ENCODE data around the gene MCM8. TPM values are rescaled to one million over a fixed set of nuclear protein-coding genes. Genes with fewer than 3 reads are reported as not detected.

Gene MCM8
- total RNA-seq, 1 experiment from 2014 or later, result 27.0 TPM

DNA sequence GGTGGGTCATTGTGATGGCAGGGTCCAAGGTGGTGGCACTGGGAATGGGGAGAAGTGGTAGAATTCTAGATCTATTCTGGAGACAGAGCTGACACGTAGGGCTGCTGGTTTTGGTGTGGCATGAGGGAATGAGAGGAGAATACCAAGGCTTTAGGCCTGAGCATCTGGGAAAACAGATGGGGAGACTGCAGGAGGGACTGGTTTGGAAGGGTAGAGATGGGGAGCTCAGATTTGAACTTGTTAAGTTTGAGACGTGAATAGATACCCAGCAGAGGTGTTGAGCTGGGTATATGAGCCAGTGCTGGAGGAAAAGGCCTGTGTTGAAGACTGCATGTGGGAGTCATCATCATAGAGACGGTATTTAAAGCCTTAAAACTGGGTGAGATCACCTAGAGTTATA is 17.7 kb upstream of the MCM8 start:
- no peak overlapping the region for H3K4me3 ChIP-seq (ENCODE audit: low read length)
- H3K9me3 ChIP-seq (ENCODE audit: low read length), result no peaks in the 10 kb centered on the region
- CTCF ChIA-PET, result interaction anchor here (0.9 kb wide), 1 partner anchor 403 kb away, joined by 3 read pairs; no protein-coding TSS in a partner anchor
- peaks cover 13% of the 10 kb centered on the region; the same call in 1 of the 2 replicates for H3K27me3 ChIP-seq (ENCODE audit: low read length)
- no peak for ATAC-seq
- peaks cover under 1% of the 10 kb centered on the region; the same call in 1 of the 2 replicates for H3K36me3 ChIP-seq (ENCODE audit: low read depth, low read length)
- H4K20me1 ChIP-seq (ENCODE audit: low read length), result no peaks in the 10 kb centered on the region
- H3F3A ChIP-seq (ENCODE audit: low read length, unreplicated experiment), result no peaks in the 10 kb centered on the region
- BruUV-seq (replicated peaks), result no TSS peak
- H2AFZ ChIP-seq (ENCODE audit: low read length), result no peak overlapping the region
- no peaks in the 10 kb centered on the region for H3K4me1 ChIP-seq (ENCODE audit: insufficient read depth, low read length)
- H3K79me2 ChIP-seq (ENCODE audit: low read length), result no peaks in the 10 kb centered on the region
- no peak overlapping the region for H3K9ac ChIP-seq (ENCODE audit: low read length)
- H3K27ac ChIP-seq (ENCODE audit: low read length), result no peak overlapping the region
- no peaks in the 10 kb centered on the region for H3K9me2 ChIP-seq (replicated peaks; ENCODE audit: low read length)
- no peak for DNase-seq
- intact Hi-C loops (cut with micrococcal nuclease), result loop anchor here (5.0 kb wide), 3 partner anchors 125 to 365 kb away; no protein-coding TSS in a partner anchor
- H3K4me2 ChIP-seq (ENCODE audit: low read length), result no peak overlapping the region
- POLR2A ChIA-PET (ENCODE audit: unreplicated experiment), result no interaction called here
- TF ChIP-seq EZH2phosphoT487 (IDR thresholded peaks at IDR 0.05; ENCODE audit: borderline replicate concordance, low read length), result no peak
- no peak for TF ChIP-seq EZH2 (IDR thresholded peaks at IDR 0.05; ENCODE audit: low read length, unreplicated experiment)
- TF ChIP-seq, protein P1, sequence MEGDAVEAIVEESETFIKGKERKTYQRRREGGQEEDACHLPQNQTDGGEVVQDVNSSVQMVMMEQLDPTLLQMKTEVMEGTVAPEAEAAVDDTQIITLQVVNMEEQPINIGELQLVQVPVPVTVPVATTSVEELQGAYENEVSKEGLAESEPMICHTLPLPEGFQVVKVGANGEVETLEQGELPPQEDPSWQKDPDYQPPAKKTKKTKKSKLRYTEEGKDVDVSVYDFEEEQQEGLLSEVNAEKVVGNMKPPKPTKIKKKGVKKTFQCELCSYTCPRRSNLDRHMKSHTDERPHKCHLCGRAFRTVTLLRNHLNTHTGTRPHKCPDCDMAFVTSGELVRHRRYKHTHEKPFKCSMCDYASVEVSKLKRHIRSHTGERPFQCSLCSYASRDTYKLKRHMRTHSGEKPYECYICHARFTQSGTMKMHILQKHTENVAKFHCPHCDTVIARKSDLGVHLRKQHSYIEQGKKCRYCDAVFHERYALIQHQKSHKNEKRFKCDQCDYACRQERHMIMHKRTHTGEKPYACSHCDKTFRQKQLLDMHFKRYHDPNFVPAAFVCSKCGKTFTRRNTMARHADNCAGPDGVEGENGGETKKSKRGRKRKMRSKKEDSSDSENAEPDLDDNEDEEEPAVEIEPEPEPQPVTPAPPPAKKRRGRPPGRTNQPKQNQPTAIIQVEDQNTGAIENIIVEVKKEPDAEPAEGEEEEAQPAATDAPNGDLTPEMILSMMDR (conservative IDR thresholded peaks at IDR 0.05; ENCODE audit: low read depth, low read length), result no peak

GRCh38 chr20:5933802-5934436 is 16.5 kb upstream of the MCM8 start:
- Histone ChIP-seq H4K20me1 (ENCODE audit: low read length) (no peaks in the 10 kb centered on the region), H3K4me3 (ENCODE audit: low read length) (no peak overlapping the region), H3K79me2 (ENCODE audit: low read length) (no peaks in the 10 kb centered on the region), H3K9me3 (ENCODE audit: low read length) (no peaks in the 10 kb centered on the region), H3K27ac (ENCODE audit: low read length) (no peak overlapping the region), H3K4me2 (ENCODE audit: low read length) (no peak overlapping the region), H3K36me3 (ENCODE audit: low read depth, low read length) (peaks cover 8% of the 10 kb centered on the region), H3K9me2 (replicated peaks; ENCODE audit: low read length) (no peaks in the 10 kb centered on the region), H3K9ac (ENCODE audit: low read length) (no peak overlapping the region), H3K27me3 (ENCODE audit: low read length) (0 out of 2 replicates have a peak, but pooled peaks cover 4% of the 10 kb centered on the region), H3F3A (ENCODE audit: low read length, unreplicated experiment) (no peaks in the 10 kb centered on the region), H2AFZ (ENCODE audit: low read length) (no peak overlapping the region), H3K4me1 (ENCODE audit: insufficient read depth, low read length) (no peaks in the 10 kb centered on the region)
- no TSS peak for BruUV-seq (replicated peaks)
- CTCF ChIA-PET, result interaction anchor here (0.6 kb wide), 1 partner anchor 838 kb away, joined by 3 read pairs; no protein-coding TSS in a partner anchor
- intact Hi-C loops (cut with micrococcal nuclease), result loop anchor here (1.0 to 5.0 kb wide), 4 partner anchors 127 to 405 kb away; no protein-coding TSS in a partner anchor
- DNase-seq (peak; percentile 62), ATAC-seq (peak; percentile 86)
- TF ChIP-seq, protein P1 (conservative IDR thresholded peaks at IDR 0.05; ENCODE audit: low read depth, low read length), result peak; percentile 78
- TF ChIP-seq EZH2 (IDR thresholded peaks at IDR 0.05; ENCODE audit: low read length, unreplicated experiment), result no peak
- no peak for TF ChIP-seq EZH2phosphoT487 (IDR thresholded peaks at IDR 0.05; ENCODE audit: borderline replicate concordance, low read length)
- POLR2A ChIA-PET (ENCODE audit: unreplicated experiment), result interaction anchor here (0.6 kb wide), 1 partner anchor 362 kb away, joined by 4 read pairs; no protein-coding TSS in a partner anchor

DNA sequence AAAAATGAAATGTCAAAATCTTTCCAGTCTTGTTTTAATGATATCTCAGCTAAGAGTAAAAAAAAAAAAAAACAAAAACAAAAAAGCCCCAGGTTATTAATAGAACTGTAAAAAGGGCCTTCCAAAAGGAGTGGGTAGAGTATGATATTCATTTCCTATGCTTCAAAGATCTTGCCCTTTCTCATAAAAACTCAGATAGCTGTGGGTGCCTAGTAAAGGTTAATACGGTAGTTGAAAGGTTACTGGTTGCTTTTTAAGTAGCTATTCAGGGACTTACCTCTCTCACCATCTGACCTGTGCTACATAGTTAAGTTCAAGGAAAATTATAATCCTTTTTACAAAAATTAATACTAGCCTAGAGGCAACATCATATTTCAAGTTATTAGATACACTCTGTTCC is 15.1 kb upstream of the MCM8 start:
- Histone ChIP-seq H3K4me2 (ENCODE audit: low read length) (no peak overlapping the region), H3K9ac (ENCODE audit: low read length) (no peak overlapping the region), H3K4me3 (ENCODE audit: low read length) (no peak overlapping the region), H4K20me1 (ENCODE audit: low read length) (no peaks in the 10 kb centered on the region), H2AFZ (ENCODE audit: low read length) (no peak overlapping the region), H3K79me2 (ENCODE audit: low read length) (no peaks in the 10 kb centered on the region), H3K4me1 (ENCODE audit: insufficient read depth, low read length) (no peaks in the 10 kb centered on the region), H3K9me3 (ENCODE audit: low read length) (no peaks in the 10 kb centered on the region), H3K27ac (ENCODE audit: low read length) (no peak overlapping the region), H3F3A (ENCODE audit: low read length, unreplicated experiment) (no peaks in the 10 kb centered on the region), H3K27me3 (ENCODE audit: low read length) (no peaks in the 10 kb centered on the region), H3K36me3 (ENCODE audit: low read depth, low read length) (peaks cover 18% of the 10 kb centered on the region), H3K9me2 (replicated peaks; ENCODE audit: low read length) (no peaks in the 10 kb centered on the region)
- ChIA-PET POLR2A (ENCODE audit: unreplicated experiment) (interaction anchor here (0.5 kb wide), 1 partner anchor 331 kb away, joined by 8 read pairs; no protein-coding TSS in a partner anchor), CTCF (interaction anchor here (1.4 kb wide), 1 partner anchor 407 kb away, joined by 4 read pairs; no protein-coding TSS in a partner anchor)
- ATAC-seq, result no peak
- intact Hi-C loops (cut with micrococcal nuclease), result no loop called here
- BruUV-seq (replicated peaks), result no TSS peak
- no peak for TF ChIP-seq EZH2phosphoT487 (IDR thresholded peaks at IDR 0.05; ENCODE audit: borderline replicate concordance, low read length)
- no peak for TF ChIP-seq EZH2 (IDR thresholded peaks at IDR 0.05; ENCODE audit: low read length, unreplicated experiment)
- TF ChIP-seq, protein P1 (conservative IDR thresholded peaks at IDR 0.05; ENCODE audit: low read depth, low read length), result no peak
- DNase-seq, result no peak

Data from PC-3 (cell line).